Activated CD4-positive, CD25-positive, alpha-beta regulatory T cell treated with anti-CD3 and anti-CD28 coated beads, Interleukin-2, amount 50 U/mL, for 16 hours (primary cell): Measurements from ENCODE around the gene TENM4.

ENCODE experiments used
- DNase-seq: peaks from one replicate; pipeline ENCODE4 v3.0.0-alpha.2; 2020; ENCODE audit warnings: low read depth, low spot score

TENM4 gene

DNA sequence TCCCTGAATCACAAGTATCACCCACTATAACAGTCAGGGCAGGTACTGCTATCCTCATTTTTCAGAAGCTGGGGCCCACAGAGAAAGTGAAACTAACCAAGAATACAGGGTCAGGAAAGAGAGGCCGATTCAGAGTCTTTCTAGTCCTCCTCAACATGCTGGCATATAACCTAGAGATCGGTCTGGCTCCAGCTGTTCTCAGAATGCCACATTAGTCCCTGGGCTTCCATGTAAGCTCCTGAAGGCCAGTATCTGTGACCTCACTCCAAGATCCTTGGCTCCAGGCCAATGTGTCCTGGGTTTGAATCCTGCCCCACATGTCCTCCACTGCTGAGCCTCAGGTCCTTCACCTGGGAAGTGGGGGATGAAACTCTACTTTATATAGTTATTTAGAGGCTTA, 50.4 kb downstream of the TENM4 start:
- DNase-seq: no peak

DNA sequence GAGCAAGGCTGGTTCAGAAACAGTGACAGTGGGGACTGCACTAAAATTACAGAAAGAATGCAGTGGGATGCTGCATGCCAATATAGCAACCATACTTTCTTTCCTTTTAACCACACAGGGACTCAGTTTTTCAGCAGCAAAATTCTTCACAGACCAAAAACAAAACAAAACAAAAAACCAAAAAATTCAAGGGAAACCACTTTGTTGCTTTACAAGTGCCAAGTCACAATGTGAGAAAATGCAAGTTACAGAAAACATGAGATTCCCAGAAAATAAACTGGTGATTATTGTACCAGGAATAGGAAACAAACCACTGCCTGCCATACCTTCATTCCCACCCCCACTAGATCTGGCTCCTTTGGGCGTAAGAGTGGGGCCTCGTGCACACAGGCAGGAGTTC, 52.6 kb downstream of the TENM4 start:
- no peak for DNase-seq

DNA sequence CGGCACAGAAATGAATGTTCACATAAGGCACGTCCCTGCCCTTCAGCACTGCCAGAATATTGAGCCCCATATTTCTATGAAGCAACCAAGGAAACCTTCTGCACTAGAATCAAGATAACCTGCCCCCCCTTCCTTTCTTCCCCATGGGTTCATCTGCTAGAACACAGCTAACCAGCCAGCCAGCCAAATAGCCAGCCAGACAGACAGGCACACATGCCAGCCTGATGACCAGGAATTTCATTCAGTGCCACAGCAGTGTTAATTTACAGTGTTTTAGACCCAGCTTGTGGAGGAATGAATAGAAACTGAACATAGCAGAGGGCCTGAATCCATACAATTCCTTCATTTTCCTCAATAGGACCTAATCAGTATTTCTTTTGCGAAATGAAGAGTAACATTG, 57.0 kb downstream of the TENM4 start:
- no peak for DNase-seq

DNA sequence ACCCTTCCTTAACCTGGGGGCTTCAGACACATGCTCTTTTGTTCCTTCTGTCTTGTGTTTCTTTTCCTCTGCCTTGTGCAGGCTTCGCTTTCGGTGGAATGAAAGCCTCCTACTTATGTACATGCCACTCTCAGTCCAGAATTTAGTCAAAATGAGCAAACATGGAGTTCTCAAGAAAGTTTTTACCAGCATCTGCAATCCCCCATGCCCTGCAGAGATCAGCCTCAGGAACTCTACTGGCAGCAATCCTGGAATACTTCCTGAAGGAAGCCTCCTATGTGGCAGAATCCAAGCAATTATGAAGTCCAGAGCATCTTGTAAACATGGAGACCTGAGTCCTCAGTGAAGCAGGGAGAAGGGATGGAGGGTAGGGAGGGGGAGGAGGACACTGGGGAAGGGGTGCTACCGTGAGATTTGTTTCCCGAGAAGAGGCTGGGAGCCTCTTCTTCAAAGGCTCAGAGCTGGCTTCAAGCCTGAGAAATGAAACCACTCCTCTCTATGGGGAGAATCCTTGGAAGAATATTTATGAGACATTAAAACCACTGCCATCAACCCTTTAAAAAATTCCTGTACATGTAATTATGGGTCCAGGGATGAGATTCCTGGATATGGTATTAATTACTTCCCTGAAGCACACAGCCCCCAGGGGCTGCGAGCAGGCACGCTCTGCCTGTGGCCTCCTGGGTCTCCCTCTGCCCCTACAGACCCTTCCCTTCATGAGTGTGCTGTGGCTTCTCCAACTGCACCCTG, 58.4 kb downstream of the TENM4 start:
- no peak for DNase-seq

DNA sequence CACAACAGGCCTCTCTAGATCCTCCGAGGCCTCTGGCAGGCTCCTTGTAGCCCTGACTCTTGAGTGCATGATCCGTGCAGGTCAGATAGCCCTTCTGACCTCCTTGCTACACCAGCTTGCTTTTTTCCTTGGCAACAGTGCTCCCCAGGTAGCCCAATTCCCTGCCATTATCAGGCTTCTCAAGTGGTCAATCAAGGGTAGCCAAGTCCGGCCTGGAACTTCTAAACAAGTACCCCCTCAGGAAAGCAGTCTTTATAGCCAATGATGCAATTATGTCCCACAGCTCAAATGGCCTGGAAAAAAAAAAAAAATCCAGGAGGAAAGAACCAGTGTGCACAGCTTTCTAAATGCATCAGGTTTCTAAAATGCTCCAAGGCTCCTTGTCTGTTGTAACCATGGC, 59.8 kb downstream of the TENM4 start:
- DNase-seq: no peak

DNA sequence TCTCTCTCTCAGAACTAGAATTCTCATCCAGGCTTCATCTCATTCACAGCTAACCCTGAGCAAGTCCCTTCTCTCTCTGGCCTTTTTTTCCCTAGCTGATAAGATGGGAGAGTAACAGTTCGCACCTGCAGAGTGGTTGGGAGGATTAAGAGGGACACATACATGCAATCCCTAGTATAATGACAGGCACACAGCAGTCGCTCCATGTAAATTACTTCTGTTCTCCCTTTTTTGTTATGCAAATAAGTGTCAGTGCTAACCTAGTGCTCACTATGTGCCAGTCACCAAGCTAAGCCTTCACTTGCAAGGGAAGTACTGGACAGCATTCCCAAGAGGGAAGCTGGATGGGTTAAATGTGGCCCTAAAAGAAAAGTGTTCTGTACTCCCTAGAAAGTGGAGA, 63.4 kb downstream of the TENM4 start:
- DNase-seq: no peak

DNA sequence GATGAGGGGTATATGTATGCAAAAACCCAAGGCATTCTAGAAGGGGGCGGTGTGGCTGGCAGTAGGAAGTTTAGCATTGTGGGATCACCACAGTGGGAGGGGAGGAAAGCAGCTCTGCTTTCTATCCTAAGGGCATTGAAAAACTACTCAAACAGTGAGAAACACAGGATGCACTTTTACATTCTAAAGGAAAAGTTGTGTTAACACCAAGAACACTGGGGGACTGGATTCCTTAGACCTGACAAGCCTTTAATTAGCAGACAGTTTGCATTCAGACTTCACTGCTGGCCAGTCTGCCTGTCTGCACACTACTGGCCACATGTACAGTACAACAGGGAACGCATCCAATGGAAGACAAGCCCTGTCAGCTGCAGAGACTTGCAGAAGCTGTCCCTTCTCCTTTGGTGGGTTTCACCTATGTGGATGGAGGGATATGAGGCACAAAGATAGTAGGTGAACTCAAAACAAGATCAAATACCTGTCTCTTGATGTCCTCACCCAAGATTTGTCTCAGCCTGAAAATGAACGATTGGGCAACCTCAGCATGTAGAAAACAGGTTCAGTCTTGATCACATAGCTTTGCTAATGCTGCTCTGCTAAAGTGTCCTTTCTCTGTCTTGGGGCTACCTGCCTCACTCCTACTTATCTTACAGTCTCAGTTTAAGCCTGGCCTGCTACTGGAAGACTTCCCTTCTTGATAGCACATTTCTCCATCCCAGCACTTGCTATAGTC, 64.8 kb downstream of the TENM4 start:
- no peak for DNase-seq

DNA sequence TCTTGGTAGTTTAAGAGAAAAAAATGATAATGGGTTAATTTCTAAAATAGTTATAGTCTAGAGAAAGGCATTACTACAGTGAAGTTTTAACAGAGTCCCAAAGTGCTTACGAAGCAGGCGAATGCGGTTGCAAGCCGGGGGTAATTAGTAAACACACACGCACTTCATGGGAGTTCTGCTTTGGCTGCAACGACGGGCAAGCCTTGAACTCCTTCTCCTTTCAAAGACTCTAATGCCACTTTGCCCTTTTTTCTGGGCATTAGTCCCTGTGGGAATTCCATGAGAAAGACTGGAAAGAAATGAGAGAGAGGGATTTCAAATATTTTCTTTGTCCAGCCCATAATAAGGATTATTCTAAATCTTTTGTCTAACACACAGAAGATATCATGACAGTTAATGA, 66.1 kb downstream of the TENM4 start:
- no peak for DNase-seq

DNA sequence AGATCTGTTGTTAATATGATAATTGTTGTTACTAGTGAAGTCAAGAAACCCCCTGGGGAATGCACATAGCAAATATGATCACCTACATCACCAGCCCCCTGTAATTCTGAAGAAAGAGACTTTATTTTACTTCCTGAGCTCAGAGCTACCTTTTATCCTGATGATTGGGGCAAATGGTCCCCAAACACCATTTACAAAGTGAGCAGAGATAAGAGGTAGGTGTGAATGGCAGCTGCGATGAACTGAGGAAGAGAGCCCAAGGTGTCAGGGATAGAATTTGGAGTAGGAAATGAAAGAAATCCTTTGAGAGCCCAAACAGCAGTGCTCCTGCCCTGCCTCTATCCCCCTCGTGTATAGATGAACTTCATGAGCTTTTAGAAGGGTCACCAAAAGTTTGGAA, 69.1 kb downstream of the TENM4 start:
- no peak for DNase-seq

DNA sequence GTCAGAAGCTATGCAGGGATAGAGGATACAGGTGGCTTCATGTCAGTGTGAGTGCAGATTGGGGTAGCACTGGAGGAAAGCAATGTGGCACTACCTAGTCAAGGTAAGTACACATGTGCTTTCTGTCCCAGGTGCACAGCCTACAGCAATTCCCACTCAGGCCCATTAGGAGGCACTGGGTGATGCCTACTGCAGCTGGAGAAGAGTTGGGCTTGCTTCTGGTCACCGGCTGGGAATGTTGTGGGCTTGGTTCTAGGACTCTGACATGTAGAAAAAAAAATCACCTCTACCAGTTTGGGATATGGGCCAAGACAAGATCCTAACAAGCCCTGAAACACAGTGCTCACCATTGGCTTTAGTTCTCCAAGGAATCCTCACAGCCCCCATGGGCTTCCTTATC, 69.7 kb downstream of the TENM4 start:
- DNase-seq: no peak

DNA sequence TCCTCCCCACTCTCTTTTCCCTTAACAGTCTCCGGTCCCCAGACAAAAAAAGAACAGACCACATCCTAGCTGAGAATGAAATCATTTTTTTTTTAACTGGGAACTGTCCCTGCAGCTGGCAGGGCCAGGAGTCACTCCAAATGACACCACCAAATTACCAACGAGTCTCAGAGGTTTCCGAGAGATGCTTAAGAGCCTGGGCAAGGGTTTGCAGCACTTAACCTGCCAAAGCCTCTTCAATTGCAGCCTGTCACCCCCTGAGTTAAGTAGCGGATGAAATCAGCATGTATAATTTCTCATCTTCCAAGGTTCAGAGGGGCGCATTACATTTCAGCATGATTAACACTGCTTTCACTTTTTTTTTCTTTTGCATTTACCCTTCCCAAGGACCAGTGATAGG, 71.8 kb downstream of the TENM4 start:
- no peak for DNase-seq

DNA sequence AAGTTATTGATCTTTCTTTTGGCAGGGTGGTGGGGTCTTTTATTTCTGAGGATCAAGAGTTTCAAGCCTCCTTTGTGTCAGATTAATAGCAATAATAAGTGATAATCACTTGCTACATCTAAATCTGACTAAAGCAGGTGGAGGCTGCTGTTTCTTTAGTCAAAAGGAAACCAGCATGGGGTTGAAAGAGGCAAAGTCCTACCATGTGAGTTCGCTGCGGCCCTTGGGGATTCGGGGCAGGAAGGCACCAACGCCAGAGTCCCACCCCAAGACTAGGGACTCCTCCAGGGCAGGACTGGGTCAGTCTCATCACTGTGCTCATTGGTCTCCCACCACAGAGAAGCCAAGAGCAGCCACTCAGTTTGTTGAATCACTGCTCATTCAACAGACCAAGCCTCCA, 73.0 kb downstream of the TENM4 start:
- no peak for DNase-seq

DNA sequence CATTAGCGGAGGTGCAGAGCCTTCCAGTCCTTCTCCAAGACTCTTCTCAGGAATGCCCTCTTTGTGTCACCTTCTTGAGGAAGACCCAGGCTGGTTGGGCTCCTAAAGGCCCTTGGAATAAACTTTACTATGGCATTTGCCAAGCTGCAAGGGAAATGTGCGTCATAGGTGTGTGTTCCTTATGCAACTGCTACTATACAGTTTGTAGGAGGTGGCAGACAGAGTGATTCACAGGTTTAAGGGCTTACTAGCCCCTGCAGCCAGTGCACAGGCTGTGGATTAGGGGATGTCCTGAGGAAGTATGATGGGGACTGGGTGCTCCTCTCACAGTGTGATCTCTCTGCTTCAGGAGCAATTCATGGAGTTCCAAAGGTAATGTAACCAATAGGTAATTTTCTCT, 74.6 kb downstream of the TENM4 start:
- no peak for DNase-seq

DNA sequence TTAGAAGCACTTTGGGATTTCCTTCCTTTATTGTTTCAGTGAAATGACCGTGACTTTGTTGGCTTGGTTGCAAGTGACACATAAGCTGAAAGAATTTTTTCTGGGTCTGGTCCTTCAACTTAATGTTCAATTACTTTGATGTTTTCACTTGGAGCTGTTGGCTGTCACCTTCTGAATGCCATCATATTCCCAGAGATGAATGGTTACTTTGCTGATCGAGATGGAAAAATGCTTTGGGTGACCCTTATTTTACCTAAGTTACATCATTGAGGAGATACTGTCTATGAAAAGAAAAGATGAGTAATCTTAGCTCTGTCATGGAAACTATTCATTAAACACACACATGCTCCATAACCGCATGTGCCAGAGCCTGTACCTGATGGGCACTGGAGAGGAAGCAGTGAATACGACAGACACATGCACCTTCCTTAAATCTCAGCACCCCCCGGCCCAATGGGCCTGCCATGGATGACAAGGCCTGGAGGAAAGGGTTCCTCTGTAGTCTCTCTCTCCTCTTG, 76.9 kb downstream of the TENM4 start:
- no peak for DNase-seq

DNA sequence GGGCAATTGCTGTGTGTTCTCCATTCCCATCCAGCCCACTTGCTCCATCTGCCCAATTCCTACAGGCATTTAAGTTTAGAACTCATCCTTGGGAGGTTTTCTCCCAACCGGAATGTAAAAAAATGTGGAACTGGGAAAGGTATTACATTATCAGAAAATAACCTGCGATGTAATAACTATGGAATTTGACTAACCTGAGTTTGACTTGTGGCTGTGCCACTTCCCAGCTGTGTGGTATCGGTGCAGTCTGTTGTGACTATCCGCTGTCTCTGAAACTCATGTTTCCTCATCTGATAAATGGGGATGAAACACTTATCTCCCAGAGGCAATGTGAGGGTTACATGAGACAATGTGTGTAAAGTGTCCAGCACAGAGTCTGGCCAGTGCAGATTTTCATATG, 77.6 kb downstream of the TENM4 start:
- DNase-seq: no peak

DNA sequence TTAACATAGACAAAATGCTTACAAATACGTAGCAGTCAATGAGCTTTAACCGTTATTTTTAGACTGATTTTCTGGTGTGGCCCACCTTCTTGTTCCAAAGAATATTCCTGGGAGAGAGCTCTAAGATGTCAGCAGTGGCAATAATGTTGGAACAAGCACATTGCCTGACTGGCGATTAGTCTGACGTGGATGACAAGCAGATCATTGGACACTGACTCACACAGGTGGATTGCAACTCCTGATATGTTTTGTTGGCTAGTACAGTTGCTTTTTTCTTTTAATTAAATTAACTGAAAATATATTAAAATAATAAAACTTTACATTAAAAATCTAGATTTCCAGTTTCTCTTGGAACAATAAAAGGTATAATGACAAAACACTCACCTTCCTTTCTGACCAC, 78.0 kb downstream of the TENM4 start:
- no peak for DNase-seq

DNA sequence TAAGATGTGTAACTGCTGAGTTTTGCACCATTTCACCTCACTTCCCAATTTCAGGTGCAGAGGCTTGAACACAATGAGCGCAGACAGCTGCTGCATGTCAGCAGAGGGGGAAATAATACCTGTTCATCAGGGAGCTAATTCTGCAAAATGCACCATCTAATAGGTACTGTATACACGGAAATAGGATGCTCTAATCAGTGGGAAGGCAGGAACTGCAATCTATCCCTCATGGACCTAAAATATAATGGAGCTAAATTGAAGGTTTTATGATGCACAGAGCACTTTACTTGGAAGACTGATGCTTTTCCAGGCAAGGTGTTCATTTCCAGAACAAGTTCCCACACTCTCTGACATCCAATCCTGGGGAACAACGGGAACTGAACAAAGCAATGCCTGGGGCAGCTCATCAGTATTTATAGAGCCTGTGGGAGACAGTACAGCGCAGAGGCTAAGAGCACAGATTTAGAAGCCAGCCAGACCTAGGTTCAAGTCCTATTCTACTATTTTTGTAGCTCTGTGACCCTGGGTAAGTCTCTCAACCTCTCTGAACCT, 78.5 kb downstream of the TENM4 start:
- no peak for DNase-seq

DNA sequence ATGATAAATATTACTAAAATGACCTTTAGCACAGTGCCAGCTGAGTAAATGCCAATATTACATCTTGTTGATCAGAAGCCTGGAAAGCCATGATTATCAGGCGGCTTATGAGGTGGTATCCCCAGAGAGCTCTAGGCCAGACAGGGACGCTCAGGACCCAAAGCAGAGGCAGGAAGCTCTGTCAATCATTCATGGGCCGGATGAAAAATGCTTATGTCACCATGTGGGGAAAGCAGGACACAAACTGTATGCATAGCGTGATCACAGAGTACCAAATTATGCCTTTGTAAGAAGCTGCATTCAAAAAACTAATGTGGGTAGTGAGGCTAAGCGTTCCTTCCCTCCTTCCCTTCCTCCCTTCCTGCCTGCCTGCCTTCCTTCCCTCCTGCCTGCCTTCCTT, 82.6 kb downstream of the TENM4 start:
- no peak for DNase-seq

DNA sequence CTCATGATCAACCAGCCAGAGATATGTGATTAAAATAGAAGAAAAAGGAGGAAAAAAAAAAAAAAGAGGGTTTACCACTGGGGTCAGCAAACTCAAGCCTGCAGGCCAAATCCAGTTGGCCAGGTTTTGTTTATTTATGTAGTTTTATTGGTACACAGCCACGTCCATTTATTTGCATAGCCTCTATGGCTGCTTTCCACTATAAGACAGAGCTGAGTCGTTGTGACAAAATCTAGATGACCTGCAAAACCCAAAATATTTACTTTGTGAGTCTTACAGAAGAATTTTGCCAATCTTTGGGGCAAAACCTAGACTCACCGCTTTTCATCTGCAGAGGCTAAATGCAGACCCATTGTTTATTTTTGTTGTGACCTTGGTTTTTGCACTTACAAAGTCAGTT, 87.1 kb downstream of the TENM4 start:
- DNase-seq: no peak

DNA sequence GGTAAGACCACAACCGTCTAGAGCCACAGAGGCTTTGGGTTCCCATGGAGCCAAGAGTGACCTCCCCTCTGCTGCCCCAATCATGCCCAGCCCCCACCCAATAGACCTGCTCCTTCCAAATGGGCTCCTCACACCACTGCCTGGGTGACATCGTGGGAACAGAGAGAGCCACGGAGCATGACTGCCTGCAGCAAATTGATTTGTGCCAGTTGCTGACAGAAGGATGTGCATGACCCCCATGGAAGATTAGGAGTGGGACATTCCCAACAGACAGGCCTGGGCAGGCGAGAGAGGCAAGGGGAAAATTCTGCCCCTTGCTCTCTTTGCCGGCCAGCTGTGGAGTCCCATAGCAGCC, 88.5 kb downstream of the TENM4 start:
- DNase-seq: no peak

DNA sequence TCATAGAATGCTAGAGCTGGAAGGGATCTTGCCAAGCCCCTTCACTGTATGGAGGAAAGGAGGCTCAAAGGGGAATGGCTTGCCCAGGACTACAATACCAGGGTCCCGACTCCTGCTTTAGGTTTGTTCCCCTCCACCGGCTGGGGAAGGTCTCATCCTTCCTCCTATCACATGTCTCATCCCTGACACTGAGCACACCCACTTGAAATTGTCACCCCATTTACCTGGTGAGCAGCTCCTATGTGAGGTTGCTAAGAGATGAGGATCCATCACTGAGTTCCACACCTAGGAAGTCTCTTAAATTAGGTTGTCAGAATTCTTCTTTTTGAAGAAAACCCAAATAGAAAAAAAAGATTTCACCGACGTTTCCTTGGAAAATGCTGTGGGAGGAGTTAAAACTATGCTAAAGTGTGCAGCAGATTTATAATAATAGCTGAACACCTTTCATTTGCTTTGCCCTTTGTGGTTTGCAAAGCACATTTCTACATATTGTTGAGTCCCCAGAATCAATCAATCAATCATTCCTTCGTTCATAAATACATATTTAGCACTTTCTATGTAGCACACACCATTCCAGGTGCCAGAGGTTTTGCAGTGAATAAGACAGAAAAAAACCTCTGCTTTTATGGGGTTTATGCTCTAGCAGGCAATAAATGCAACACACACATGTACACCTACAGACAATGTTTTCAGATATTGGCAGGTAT, 91.7 kb downstream of the TENM4 start:
- DNase-seq: no peak

DNA sequence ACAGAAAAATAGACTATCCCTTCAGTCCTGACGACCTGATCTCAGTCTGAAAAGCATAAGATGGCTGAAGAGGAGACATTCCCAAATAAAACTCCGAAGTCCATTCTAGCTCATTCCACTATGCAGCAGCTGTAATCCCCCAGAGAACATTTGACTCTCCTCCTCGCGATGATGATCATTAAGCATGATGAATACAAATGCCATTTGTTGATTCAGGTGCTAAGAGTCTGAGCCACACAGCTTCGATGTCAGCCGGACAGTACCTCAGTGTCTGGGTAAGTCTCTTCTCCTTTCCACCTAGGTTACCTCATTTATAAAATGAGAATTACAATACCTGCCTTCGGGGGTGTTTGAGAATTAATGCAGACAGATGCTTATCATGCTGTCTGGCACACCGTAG, 94.8 kb downstream of the TENM4 start:
- DNase-seq: no peak
